GM21529 (cell line): ENCODE results near the gene SPAG8.

Experiments
- ATAC-seq: cut with Tn5 transposase; IDR thresholded peaks from one replicate; pipeline ENCODE4 v1.9.1; 2021; ENCODE audit not compliant: unreplicated experiment

SPAG8 gene

GRCh38 chr9:35781066-35781465 lies 31.0 kb downstream of the SPAG8 start:
- ATAC-seq, result no peak

- no peak for ATAC-seq
Measured at GRCh38 chr9:35778496-35778895, 33.6 kb downstream of the SPAG8 start.

- no peak for ATAC-seq
Measured at GRCh38 chr9:35776018-35776417, 36.0 kb downstream of the SPAG8 start.

GRCh38 chr9:35774907-35775635 lies 37.0 kb downstream of the SPAG8 start:
- no peak for ATAC-seq

DNA sequence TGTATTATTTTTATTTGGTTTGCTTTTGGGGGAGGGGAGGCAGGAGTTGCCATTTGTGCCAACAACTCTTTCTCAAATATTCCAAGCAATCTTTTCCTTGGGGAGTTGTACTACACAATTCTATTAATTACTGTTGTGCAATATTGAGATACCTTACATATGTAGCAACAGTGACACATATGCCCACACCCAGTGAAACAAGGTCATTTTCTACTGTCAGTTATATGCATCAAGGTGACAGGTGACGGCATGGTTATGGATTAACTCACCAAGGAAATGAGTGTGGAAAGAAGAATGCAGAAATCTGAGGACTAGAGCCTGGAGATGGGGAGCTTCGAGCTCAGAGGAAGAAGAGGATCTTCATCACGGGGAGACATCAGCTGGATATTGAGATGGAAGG lies 40.1 kb downstream of the SPAG8 start:
- no peak for ATAC-seq

DNA sequence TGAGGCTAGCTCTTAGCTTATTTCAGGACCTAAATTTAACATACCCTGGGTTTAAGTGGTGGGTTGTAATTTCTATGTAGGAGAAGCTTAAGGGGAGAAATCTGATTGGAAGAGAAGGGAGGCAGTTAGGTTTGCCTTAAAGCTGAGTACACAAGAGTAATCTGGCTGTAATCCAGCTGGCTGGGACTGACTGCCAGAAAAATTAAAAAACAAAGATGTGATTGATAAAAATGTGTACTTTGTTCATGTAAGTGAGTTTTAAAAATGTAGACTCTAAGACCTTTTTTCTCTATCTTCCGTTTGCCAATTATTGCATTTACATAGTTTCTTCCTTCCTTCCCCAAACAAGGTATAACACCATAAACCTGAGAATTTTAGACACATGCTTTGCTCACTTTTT lies 40.5 kb downstream of the SPAG8 start:
- ATAC-seq, result no peak

GRCh38 chr9:35771075-35771433 lies 41.0 kb downstream of the SPAG8 start:
- no peak for ATAC-seq

DNA sequence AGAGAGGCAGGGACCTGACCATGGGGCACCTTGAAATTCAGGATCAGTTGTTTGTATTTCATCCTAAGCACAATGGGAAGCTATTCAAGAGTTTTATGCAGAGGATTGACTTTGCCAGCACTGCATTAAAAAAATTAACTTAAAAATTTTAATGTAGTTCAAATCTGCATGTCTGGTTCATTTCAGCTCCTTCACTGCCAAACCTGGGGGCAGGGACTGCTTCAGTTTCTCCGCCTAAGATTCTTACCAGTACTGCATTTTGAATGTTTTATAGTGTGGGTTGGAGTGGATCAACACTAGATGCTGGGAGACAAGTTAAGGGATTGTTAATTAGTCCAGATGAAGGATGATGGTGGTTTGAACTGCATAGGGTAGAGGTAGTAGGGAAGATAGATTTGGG lies 42.3 kb downstream of the SPAG8 start:
- no peak for ATAC-seq

- no peak for ATAC-seq
Measured at GRCh38 chr9:35767458-35767857, 44.6 kb downstream of the SPAG8 start.

- ATAC-seq, result no peak
Measured at GRCh38 chr9:35766997-35767396, 45.1 kb downstream of the SPAG8 start.

GRCh38 chr9:35763803-35764202 lies 48.3 kb downstream of the SPAG8 start:
- no peak for ATAC-seq

GRCh38 chr9:35763181-35763580 lies 48.9 kb downstream of the SPAG8 start:
- ATAC-seq, result no peak

DNA sequence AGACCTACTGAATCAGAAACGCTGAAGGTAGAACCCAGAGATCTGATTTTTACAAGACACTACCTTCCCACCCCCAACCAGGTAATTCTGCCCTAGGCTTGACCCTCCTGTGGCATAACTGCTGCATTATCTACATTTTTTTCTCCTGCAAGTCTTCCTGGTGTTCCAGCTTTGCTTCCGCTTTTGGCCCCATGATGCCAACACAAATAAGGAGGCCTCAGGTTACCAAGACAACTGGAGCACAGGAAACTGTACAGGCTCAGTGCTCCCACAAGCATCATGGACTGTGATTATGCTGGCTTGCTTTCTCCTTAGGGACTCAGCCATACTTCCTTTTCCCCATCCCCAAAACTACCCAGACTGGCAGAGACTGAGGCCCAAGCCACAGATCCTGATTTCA lies 51.4 kb downstream of the SPAG8 start:
- no peak for ATAC-seq

DNA sequence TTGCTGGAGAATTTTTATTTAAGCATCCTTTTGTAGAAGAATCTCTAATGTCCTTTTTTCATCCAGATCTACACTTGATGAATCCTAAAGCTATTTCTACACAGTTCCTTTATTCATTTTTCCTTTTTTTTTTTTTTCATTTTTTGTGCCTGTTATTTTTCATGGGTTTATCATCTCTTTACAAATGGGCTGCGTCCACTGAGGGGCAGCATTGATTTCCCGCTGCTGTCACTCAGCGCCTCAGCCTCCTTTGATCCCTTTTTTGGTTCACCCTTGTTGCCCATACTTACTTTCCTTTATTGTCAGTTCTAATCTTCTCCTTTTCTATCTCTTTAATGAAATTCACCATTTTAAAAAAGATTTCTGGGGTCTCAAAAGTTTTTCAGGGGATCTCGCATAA lies 52.3 kb downstream of the SPAG8 start:
- ATAC-seq, result no peak
